GM21423 (cell line): Measurements from ENCODE around the gene IMMP2L.
"Not testable (repeated sequence)": the region's sequence is repeated elsewhere in the genome, so short reads cannot be mapped to it uniquely, and the experiment has no call there.

Experiments
- ATAC-seq: cut with Tn5 transposase; IDR thresholded peaks from one replicate; pipeline ENCODE4 v1.9.1; 2021; ENCODE audit warnings: mild to moderate bottlenecking, moderate library complexity; ENCODE audit not compliant: unreplicated experiment

Gene IMMP2L

DNA sequence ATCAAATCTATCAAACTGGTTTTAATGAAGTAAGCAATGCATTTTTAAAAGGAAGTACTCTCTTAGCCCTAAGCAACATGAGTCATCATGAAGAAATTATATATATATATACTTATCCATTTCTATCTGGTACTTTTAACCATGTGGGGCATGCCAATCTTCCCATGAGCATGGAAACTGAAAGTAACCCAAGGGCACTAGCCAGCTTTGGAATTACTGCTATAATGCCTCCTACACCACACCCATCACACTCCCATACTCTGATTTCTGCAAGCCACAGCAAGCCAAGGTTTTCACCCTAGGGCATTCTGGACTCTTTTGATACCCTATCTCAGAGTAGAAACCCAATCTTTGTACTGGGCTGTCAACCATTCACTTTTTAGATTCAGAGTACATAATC, 204.6 kb downstream of the IMMP2L start:
- ATAC-seq: no peak

DNA sequence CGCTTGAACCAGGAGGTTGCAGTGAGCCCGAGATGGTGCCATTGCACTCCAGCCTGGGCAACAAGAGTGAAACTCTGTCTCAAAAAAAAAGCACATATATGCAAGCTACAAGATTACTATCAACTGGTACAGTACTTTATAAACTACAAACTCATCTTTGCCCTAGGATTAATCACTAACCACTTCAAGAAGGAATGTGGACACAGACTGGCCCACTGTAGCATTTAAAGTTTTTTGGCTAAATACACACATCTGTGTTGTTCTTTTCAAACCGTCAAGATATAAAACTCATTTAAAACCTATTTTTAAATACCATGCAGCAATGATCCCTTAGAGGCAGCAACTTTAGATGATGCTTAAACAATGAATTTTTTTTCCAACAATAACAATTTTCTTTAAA, 205.4 kb downstream of the IMMP2L start:
- no peak for ATAC-seq

DNA sequence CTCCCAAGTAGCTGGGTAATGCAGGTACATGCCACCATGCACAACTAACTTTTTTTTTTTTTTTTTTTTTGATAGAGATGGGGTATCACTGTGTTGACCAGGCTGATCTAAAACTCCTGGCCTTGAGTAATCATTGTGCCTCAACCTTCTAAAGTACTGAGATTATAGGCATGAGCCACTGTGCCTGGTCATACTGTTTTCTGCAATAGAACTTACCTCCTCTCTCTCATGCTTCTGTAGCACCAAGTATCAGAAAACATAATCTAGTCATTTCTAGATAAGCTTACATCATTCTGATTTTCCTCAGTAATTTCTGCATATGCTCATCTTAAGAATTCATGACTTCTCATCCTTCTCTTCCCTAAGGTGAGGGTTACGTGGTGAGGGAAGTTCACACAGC, 210.0 kb downstream of the IMMP2L start:
- no peak for ATAC-seq

DNA sequence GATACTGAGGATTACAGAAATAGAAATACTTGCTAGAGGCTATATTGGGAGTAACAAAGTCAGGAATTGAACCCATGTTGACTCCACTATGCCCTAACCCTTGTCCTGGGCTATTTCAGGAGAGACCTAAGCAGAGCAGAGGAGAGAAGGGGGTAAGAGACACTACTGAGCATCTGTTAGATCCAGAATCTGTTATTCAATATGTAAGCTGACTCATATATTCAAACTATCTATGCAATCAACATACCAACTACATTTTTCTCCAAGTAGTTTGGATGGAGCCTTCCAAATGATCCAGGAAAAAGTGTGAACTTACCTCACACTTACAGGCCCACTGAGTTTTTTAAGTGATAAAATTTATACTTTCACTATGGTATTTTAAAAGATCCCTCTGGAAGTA, 216.1 kb downstream of the IMMP2L start:
- ATAC-seq: no peak

DNA sequence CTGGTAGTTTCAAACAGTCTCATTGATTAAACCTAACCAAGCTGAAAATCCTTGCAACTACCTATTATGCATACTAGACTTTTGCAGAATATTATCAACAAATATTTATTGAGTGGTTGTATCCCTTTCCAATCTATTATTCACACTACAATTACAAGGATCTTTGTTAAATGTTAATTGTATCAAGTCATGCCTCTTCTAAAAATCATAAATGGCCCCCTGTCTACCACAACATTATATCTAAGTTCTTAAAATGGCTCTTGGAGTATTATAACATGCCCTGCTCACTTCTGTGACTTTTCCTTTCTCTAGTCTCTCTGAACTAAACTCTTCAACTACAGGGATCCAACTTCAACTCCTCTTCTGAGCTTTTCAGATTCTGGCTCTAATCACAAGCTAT, 219.3 kb downstream of the IMMP2L start:
- no peak for ATAC-seq

DNA sequence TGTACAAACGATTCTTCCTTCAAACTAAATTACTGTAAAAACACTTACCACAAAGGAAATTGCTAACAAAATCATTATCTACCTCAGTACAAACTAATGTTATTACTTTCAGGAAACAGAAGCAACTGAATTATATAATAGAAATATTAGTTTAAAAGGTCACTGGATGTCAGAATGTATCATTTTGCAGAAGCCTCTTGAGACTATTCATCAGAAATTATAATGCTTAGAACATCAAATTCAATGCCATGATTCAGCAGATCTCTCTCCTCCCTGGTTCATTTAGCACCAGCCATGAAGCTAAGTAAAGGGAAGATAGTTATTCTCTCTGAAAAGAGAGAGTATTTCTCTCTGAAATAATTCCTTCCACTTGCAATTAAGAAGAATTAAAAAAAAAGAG, 223.3 kb downstream of the IMMP2L start:
- ATAC-seq: no peak

DNA sequence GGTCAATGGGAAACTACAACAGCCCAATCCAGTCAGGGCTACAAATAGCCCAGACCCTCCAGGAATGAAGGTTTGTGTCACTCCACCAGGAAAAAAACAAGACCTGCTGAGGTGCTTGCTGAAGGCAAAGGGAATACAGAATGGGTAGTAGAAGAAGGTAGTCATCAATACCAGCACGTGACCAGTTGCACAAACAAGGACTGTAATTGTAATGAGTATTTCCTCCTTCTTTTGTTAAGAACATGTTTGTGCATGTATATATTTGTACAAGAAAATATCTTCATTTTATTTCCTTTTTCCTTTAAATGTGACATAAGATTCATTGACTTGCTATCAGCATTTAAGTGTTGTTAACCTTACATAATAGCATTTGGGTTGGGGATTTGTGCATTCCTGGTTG, 229.3 kb downstream of the IMMP2L start:
- no peak for ATAC-seq

DNA sequence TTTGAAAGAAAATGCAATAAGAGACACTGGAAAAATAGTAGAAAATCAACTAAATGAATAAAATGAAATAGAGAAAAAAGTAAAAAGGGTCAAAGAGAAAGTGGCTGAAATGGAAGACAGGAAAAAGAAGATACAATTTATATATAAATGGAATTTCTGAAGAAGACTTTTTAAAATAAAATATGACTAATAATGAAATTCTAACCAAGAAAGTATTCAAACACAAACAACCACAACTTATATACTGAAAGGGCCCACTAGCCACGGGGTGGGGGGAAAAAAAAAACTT, 232.1 kb downstream of the IMMP2L start:
- no peak for ATAC-seq

DNA sequence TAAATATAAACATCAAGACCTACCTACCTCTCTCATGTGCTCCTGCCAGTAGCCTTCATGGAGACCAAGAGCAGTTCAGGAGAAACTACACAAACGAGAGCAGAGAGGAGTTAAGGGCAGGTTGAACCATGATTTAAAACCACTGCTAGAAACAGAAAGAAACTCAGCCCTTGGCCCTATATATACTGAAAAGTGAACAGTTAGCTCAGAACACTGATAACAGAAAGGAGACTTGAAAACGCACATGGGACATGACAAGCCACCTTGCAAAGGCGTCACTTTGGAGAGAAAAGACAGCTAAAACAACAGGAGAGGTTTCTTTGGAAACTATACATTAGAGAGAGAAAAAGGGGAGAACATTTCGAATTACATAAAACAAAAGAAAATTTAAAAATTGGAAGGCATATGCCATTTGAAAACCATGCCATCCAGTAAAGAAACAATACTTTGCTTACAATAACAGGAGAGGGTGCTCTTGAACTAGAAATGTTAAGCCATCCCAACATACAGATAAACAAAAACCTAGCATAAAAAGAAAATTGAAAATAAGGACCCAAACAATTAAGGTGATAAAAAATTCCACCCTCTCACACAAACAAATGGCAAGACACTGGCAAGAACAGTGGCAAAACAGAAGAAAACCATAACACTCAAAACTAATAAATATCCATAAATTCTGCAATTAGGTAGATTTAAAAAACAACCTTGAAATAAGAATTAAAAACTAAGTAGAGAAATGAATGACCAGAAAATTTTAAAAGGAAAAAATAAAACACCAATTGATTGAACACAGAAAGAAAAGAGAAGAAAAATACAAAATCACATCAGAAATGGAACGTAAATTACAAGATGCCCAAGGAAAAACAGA, 232.7 kb downstream of the IMMP2L start:
- no peak for ATAC-seq

DNA sequence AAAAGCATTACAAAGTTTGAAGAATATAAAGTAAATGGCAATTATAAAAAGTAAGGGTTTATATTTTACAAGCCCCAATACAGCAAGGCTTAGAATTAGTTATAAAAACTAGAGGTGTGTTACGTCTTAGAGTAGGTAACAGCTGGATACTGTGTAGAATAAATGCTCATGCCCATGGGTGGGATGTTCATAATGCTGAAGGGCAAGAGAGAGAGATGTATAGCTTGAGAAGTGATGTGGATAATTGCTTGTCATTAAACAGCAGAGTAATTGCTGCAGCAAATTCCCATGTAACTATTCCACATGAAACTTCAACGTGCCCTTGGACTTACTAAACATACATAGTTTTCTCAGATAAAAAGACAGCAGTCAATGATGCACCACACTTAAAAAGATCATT, 233.8 kb downstream of the IMMP2L start:
- ATAC-seq: no peak

DNA sequence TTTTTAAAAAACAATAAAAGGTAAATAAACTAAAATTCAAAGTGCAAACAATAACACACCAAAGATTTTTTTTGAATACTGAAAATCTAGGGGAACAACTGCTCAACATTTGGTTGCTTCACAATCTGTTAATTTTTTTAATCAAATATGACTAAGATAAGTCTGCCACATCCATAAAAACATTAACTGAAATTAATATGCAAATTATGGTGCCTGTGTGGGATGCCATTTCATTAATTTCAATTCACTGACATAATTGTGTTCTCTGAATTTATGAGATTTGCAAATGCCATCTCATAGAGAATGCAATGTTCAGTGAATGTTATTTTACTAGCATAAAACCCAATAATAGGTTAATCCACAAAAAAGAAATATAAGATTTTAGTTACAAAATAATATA, 237.5 kb downstream of the IMMP2L start:
- no peak for ATAC-seq

DNA sequence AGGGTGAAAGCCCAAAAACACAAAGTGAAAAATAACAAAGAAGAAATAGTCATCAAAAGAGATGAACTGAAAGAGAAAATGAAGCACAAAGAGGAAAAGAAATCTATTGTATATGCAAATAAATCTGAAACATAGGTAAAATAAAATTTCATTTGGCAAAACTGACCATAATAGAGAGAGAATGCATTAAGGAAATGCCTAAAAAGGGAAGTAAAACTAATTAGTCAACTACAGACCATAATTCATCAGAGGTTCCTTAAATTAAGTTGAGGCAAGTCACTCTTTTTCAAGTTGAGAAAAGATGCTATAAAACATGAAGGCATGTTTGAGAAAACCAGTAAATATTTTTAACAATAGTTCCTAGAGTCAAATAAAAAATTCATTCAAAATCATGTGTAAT, 238.1 kb downstream of the IMMP2L start:
- ATAC-seq: peak; percentile 77

DNA sequence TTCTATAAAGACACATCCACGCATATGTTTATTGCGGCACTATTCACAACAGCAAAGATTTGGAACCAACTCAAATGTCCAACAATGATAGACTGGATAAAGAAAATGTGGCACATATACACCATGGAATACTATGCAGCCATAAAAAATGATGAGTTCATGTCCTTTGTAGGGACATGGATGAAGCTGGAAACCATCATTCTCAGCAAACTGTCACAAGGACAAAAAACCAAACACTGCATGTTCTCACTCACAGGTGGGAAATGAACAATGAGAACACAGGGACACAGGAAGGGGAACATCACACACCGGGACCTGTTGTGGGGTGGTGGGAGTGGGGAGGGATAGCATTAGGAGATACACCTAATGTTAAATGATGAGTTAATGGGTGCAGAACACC, 238.6 kb downstream of the IMMP2L start:
- ATAC-seq: not testable (repeated sequence)

DNA sequence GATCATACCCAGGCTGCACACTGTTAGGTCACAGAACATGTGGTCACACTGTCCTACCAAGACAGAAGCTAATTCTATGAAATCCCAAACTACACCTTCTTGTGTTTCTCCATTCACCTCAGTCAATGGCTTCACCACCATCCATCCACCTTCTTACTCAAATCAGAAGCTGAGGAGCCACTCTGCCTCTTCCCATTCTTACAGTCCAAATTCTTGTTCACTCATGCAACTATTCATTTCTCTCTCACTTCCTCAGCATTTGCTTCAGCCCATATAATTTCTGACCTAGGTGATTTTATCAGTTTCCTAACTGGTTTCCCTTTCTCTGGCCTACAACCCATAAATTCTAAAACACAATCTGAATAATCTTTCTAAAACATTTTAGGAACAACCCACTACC, 242.2 kb downstream of the IMMP2L start:
- no peak for ATAC-seq

DNA sequence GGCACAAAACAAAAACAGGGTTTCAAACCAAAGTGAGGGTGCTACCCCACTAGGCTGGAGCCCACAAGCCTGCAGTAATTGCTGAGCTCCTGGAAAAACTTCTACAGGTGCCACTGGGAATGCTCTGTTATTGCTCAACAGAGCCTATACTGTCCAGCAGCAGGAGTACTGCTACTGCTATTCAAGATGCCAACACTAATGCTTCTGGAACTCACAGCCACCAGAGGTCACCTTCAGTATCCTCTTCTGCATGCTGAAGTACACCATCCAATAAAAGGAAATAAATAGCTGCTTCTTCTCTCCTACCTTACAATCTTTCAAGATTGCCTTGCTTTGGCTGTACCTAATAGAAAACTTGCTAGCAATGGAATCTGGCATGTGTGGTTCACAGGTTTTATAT, 249.3 kb downstream of the IMMP2L start:
- no peak for ATAC-seq

DNA sequence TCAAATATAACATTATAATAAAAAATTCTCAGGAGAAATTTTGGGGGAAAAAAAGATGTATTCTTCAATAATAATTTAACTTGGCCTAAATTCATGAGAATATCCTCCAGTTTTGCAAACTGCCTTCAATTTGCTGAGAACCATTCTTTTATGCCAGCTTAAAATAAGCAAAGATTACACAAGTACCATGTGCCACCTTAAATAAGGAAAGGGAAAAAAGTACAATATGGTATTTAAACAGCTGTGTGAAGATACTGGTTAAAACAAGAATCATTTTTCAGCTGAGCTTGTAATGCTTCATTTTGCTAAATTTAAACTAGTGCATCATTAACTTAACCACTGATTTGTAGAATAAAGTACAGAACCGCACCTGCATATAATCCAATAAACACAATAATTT, 253.6 kb downstream of the IMMP2L start:
- ATAC-seq: no peak

DNA sequence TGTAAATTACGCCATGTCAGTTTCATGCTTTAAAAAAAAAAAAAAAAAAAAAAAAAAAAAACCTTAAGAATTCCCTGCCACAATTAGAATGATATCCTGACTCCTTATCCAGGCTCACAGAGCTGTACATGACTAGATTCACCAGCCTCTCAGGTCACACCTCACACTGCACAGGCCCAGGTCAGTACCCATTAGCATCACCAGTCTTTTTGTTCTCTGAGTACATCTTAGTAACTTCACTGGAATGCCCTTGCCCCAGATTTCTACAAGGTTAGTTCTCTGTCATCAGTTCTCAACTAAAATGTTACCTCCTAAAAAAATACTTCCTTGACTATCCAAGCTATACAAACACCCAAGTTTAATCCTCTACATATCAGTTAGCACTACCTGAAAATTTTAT, 260.4 kb downstream of the IMMP2L start:
- ATAC-seq: no peak

DNA sequence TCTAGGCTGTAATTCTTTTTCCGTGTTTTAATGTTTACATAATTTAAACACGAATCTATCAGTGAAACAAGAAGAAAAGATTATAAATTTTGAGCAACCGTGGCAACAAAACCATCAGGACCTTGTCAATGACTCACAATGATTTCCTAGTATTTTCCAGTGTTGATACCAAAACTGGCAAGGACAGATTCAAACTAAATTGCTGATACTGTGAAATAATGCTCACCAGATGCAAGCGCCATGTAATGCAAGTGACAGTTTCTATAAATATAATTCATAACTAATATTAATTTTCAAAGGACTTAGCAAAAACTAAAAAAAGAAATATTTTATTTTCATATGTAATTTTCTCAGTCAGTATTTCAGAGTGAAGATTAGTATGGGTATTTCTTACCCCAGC, 267.8 kb downstream of the IMMP2L start:
- ATAC-seq: no peak

DNA sequence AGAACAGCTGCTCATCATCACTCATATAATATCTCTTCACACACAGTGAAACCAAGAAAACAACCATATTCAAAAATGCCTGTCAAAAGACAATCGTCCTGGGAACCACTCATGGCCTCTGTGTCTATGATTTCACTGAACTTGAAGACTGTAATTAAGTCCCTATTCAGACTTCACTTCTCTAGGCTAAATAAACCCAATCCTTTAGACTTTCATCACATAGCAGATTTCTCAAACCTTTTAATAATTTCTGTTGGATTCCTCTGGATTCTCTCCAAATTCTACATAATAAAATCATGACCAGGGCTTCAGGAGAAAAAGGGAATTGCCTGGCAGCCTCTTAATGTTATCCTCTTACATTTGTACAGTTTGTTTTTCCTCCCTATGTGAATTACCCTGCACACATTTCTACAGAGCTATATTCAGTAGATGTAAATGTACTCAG, 270.2 kb downstream of the IMMP2L start:
- ATAC-seq: no peak

DNA sequence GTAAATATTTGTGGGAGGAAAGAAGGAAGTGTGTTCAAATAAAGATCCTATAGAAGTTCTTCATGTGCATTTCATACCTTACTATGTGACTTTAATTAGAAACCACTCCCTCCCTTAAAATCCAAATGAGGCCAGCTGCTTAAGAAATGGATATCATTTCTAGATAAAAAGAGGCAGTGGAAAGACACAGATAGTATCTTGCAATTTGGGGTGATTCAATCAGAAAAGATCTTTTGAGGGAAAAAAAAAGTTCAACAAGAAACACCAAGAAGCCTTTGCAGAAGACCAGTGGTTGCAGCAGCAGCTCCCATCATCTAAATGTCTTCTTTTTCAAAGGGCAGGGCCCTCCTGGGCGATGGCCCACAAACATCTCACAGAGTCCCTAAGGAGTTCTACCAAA, 271.3 kb downstream of the IMMP2L start:
- ATAC-seq: no peak

DNA sequence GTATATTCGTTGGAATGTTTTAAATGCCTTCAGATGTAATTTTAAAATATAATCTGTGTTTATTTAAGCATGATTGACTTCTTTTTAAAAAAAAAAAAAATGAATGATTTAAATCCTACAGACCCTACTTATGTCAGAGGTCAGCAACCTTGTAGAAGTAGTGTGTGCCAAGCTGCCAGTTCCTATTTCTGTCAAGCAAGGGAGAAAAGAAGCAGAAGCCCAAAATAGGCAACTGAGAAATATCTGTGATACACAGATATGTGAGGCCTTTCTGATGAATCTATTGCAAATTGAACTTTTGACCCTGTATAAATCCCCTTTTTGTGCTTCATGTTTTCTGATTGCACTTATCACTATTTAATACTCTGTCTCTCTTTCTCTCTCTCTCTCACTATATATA, 271.9 kb downstream of the IMMP2L start:
- no peak for ATAC-seq

DNA sequence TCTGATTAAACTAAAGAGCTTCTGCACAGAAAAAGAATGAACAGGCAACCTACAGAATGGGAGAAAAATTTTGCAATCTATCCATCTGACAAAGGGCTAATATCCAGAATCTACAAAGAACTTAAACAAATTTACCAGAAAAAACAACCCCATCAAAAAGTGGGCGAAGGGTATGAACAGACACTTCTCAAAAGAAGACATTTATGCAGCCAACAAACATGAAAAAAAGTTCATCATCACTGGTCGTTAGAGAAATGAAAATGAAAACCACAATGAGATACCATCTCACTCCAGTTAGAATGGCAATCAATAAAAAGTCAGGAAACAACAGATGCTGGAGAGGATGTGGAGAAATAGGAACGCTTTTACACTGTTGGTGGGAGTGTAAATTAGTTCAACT, 273.9 kb downstream of the IMMP2L start:
- ATAC-seq: not testable (repeated sequence)

DNA sequence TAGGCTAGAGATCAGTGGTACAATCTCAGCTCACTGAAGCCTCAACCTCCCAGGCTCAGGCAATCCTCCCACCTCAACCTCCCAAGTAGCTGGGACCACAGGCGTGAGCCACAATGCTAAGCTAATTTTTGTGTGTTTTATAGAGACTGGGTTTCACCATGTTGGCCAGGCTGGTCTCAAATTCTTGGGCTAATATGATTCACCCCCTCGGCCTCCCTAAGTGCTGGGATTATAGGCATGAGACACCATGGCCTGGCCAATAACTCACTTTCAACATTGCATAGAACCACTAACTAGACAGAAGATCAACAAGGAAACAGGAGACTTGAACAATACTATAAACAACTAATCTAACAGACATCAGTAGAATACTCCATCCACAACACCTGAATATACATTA, 279.7 kb downstream of the IMMP2L start:
- no peak for ATAC-seq
